ENCODE data around the gene BAHD1. TPM values are rescaled to one million over a fixed set of nuclear protein-coding genes. Genes with fewer than 3 reads are reported as not detected.

Gene BAHD1
- total RNA-seq, 2 experiments from 2014 or later, result 28.7 to 30.8 TPM

GRCh38 chr15:40466426-40467260 lies 25.9 kb downstream of the BAHD1 start:
- peaks cover 26% of the 10 kb centered on the region for H3K4me1 Mint-ChIP-seq
- peaks cover 24% of the 10 kb centered on the region for H3K36me3 Mint-ChIP-seq (ENCODE audit: low read depth)
- DNase-seq, result no peak
- ChIA-PET POLR2A (no interaction called here), CTCF (no interaction called here)
- H3K27ac Mint-ChIP-seq, result peak overlapping the region; percentile 62
- H3K4me3 Mint-ChIP-seq, result no peak overlapping the region
- no peaks in the 10 kb centered on the region for H3K9me3 Mint-ChIP-seq
- H3K27me3 Mint-ChIP-seq, result no peaks in the 10 kb centered on the region

- POLR2A ChIA-PET, result no interaction called here
- Mint-ChIP-seq H3K36me3 (ENCODE audit: low read depth) (peaks cover 24% of the 10 kb centered on the region), H3K27ac (peak overlapping the region; percentile 54), H3K4me3 (no peak overlapping the region), H3K4me1 (peaks cover 30% of the 10 kb centered on the region), H3K9me3 (no peaks in the 10 kb centered on the region), H3K27me3 (no peaks in the 10 kb centered on the region)
- DNase-seq, result no peak
- CTCF ChIA-PET, result no interaction called here
Observed at GRCh38 chr15:40467261-40467615, 26.5 kb downstream of the BAHD1 start.

- no peak overlapping the region for H3K4me3 Mint-ChIP-seq
- peaks cover 38% of the 10 kb centered on the region for H3K4me1 Mint-ChIP-seq
- H3K27me3 Mint-ChIP-seq, result no peaks in the 10 kb centered on the region
- H3K9me3 Mint-ChIP-seq, result no peaks in the 10 kb centered on the region
- DNase-seq, result no peak
- no peak overlapping the region for H3K27ac Mint-ChIP-seq
- H3K36me3 Mint-ChIP-seq (ENCODE audit: low read depth), result peaks cover 29% of the 10 kb centered on the region
- ChIA-PET POLR2A (no interaction called here), CTCF (interaction anchor here (0.8 to 3.0 kb wide), 3 partner anchors 9 to 18 kb away, joined by 3 to 8 read pairs (median 6); no protein-coding TSS in a partner anchor)
Observed at GRCh38 chr15:40468898-40469331, 28.2 kb downstream of the BAHD1 start.

- POLR2A ChIA-PET, result no interaction called here
- Mint-ChIP-seq H3K27me3 (no peaks in the 10 kb centered on the region), H3K4me3 (peak overlapping the region; percentile 57), H3K36me3 (ENCODE audit: low read depth) (peaks cover 22% of the 10 kb centered on the region), H3K4me1 (peaks cover 38% of the 10 kb centered on the region), H3K27ac (peak overlapping the region; percentile 5), H3K9me3 (no peaks in the 10 kb centered on the region)
- DNase-seq, result no peak
- CTCF ChIA-PET, result interaction anchor here (0.6 to 3.0 kb wide), 7 partner anchors 8 to 707 kb away, joined by 3 to 8 read pairs (median 4); no protein-coding TSS in a partner anchor
Observed at GRCh38 chr15:40469776-40470390, 29.1 kb downstream of the BAHD1 start.

GRCh38 chr15:40470423-40471104 lies 29.8 kb downstream of the BAHD1 start, which contains the start of gene CHST14:
Gene CHST14, plus strand, starts transcription at chr15:40470984. Its CDS starts 230 bp downstream, at chr15:40471214.
- Mint-ChIP-seq H3K9me3 (no peaks in the 10 kb centered on the region), H3K4me1 (peaks cover 35% of the 10 kb centered on the region), H3K36me3 (ENCODE audit: low read depth) (peaks cover 16% of the 10 kb centered on the region), H3K27me3 (no peaks in the 10 kb centered on the region), H3K4me3 (peak within 1 kb of the TSS; percentile 85), H3K27ac (peak within 1 kb of the TSS; percentile 90)
- ChIA-PET POLR2A (no interaction called here), CTCF (interaction anchor here (0.6 to 3.0 kb wide), 5 partner anchors 9 to 706 kb away, joined by 3 to 8 read pairs (median 4); no protein-coding TSS in a partner anchor)
- peak; percentile 66 for DNase-seq

GRCh38 chr15:40471105-40471807 lies 30.5 kb downstream of the BAHD1 start:
- no peak for DNase-seq
- ChIA-PET POLR2A (no interaction called here), CTCF (interaction anchor here (1.6 to 3.0 kb wide), 3 partner anchors 10 to 21 kb away, joined by 4 to 8 read pairs (median 6); no protein-coding TSS in a partner anchor)
- Mint-ChIP-seq H3K4me1 (peaks cover 30% of the 10 kb centered on the region), H3K9me3 (no peaks in the 10 kb centered on the region), H3K36me3 (ENCODE audit: low read depth) (peaks cover 12% of the 10 kb centered on the region), H3K27me3 (no peaks in the 10 kb centered on the region), H3K27ac (peak overlapping the region; percentile 90), H3K4me3 (peak overlapping the region; percentile 85)

- POLR2A ChIA-PET, result no interaction called here
Observed at GRCh38 chr15:40471808-40472150, 31.0 kb downstream of the BAHD1 start.

GRCh38 chr15:40472171-40472727 lies 31.5 kb downstream of the BAHD1 start:
- H3K9me3 Mint-ChIP-seq, result no peaks in the 10 kb centered on the region
- peaks cover 20% of the 10 kb centered on the region for H3K4me1 Mint-ChIP-seq
- POLR2A ChIA-PET, result no interaction called here
- H3K4me3 Mint-ChIP-seq, result peak overlapping the region; percentile 85
- peak overlapping the region; percentile 90 for H3K27ac Mint-ChIP-seq
- peaks cover 4% of the 10 kb centered on the region for H3K27me3 Mint-ChIP-seq
- CTCF ChIA-PET, result interaction anchor here (0.6 kb wide), 1 partner anchor 50 kb away, joined by 3 read pairs; no protein-coding TSS in a partner anchor
- DNase-seq, result no peak
- peaks cover 7% of the 10 kb centered on the region for H3K36me3 Mint-ChIP-seq (ENCODE audit: low read depth)

More at GRCh38 chr15:40471808-40472150, 31.0 kb downstream of the BAHD1 start:
- H3K9me3 Mint-ChIP-seq, result no peaks in the 10 kb centered on the region
- peaks cover under 1% of the 10 kb centered on the region for H3K27me3 Mint-ChIP-seq
- H3K27ac Mint-ChIP-seq, result peak overlapping the region; percentile 90
- H3K4me1 Mint-ChIP-seq, result peaks cover 25% of the 10 kb centered on the region
- CTCF ChIA-PET, result no interaction called here
- H3K36me3 Mint-ChIP-seq (ENCODE audit: low read depth), result peaks cover 9% of the 10 kb centered on the region
- peak; percentile 31 for DNase-seq
- peak overlapping the region; percentile 85 for H3K4me3 Mint-ChIP-seq

- Mint-ChIP-seq H3K36me3 (ENCODE audit: low read depth) (peaks cover 7% of the 10 kb centered on the region), H3K4me1 (peaks cover 16% of the 10 kb centered on the region), H3K4me3 (no peak overlapping the region), H3K9me3 (no peaks in the 10 kb centered on the region), H3K27me3 (peaks cover 12% of the 10 kb centered on the region), H3K27ac (no peak overlapping the region)
- ChIA-PET CTCF (no interaction called here), POLR2A (no interaction called here)
- no peak for DNase-seq
Observed at GRCh38 chr15:40474581-40474980, 33.8 kb downstream of the BAHD1 start.

- no peaks in the 10 kb centered on the region for H3K9me3 Mint-ChIP-seq
Observed at GRCh38 chr15:40477642-40478327, 37.0 kb downstream of the BAHD1 start.

GRCh38 chr15:40479024-40479423 lies 38.3 kb downstream of the BAHD1 start:
- ChIA-PET POLR2A (no interaction called here), CTCF (interaction anchor here (1.4 kb wide), 1 partner anchor 9 kb away, joined by 4 read pairs; no protein-coding TSS in a partner anchor)
- no peak for DNase-seq
- no peaks in the 10 kb centered on the region for H3K9me3 Mint-ChIP-seq
- H3K4me1 Mint-ChIP-seq, result no peaks in the 10 kb centered on the region
- H3K27me3 Mint-ChIP-seq, result peaks cover 43% of the 10 kb centered on the region
- H3K36me3 Mint-ChIP-seq (ENCODE audit: low read depth), result no peaks in the 10 kb centered on the region
- no peak overlapping the region for H3K27ac Mint-ChIP-seq
- H3K4me3 Mint-ChIP-seq, result no peak overlapping the region

More at GRCh38 chr15:40477642-40478327, 37.0 kb downstream of the BAHD1 start:
- POLR2A ChIA-PET, result no interaction called here
- no peak for DNase-seq
- no peak overlapping the region for H3K4me3 Mint-ChIP-seq
- CTCF ChIA-PET, result interaction anchor here (0.7 to 1.2 kb wide), 4 partner anchors 8 to 239 kb away, joined by 3 to 4 read pairs (median 3); partner anchors contain the start of gene PAK6
- peaks cover 2% of the 10 kb centered on the region for H3K4me1 Mint-ChIP-seq
- H3K27me3 Mint-ChIP-seq, result peaks cover 38% of the 10 kb centered on the region
- peaks cover 6% of the 10 kb centered on the region for H3K36me3 Mint-ChIP-seq (ENCODE audit: low read depth)
- H3K27ac Mint-ChIP-seq, result no peak overlapping the region

Measured in activated CD4-positive, alpha-beta T cell treated with anti-CD3 and anti-CD28 coated beads, Interleukin-2, amount 10 ng/mL, durations not matched to agents 7 days and 5 days (primary cell).